NT2/D1 (cell line): ENCODE measurements around the gene HTR7.

Source experiments
- DNase-seq: peaks from one replicate; pipeline ENCODE4 v3.0.0-alpha.2; 2011; ENCODE audit warnings: low read depth, low spot score
- H3K27me3 ChIP-seq: 2 replicates; pipeline ENCODE4 v1.6.0; 2011; ENCODE audit warnings: mild to moderate bottlenecking; ENCODE audit not compliant: insufficient read length, insufficient read depth
- H3K36me3 ChIP-seq: 2 replicates; pipeline ENCODE4 v1.6.1; 2011; ENCODE audit warnings: mild to moderate bottlenecking, low read length, mixed read lengths; ENCODE audit not compliant: insufficient read depth, insufficient read length
- H3K4me1 ChIP-seq: 2 replicates; pipeline ENCODE4 v1.5.1; 2011; ENCODE audit not compliant: insufficient read depth, insufficient read length
- H3K4me3 ChIP-seq: 2 replicates; pipeline ENCODE4 v1.5.1; 2011; ENCODE audit warnings: low read depth; ENCODE audit not compliant: insufficient read length
- H3K9ac ChIP-seq: 2 replicates; pipeline ENCODE4 v1.6.0; 2011; ENCODE audit warnings: low read depth; ENCODE audit not compliant: insufficient read length
- H3K9me3 ChIP-seq: 2 replicates; pipeline ENCODE4 v1.5.1; 2011; ENCODE audit warnings: mild to moderate bottlenecking, low read length; ENCODE audit not compliant: insufficient read depth
- SUZ12 ChIP-seq: IDR thresholded peaks from 2 replicates; pipeline ENCODE4 v1.6.1; 2011; ENCODE audit not compliant: insufficient read length, insufficient read depth; ENCODE audit errors: extremely low read depth
- YY1 ChIP-seq: IDR thresholded peaks from 2 replicates; pipeline ENCODE4 v1.6.1; 2011; ENCODE audit not compliant: insufficient read length, insufficient read depth
- ZNF274 ChIP-seq: IDR thresholded peaks from 2 replicates; pipeline ENCODE4 v1.6.1; 2011; ENCODE audit warnings: mild to moderate bottlenecking, low read depth, low read length

The HTR7 gene

GRCh38 chr10:90787393-90788198, 70.2 kb downstream of the HTR7 start:
- H3K27me3 ChIP-seq = no peaks in the 10 kb centered on the region
- no peak overlapping the region for H3K9ac ChIP-seq
- H3K9me3 ChIP-seq = no peaks in the 10 kb centered on the region
- H3K4me3 ChIP-seq = no peak overlapping the region
- H3K36me3 ChIP-seq = no peaks in the 10 kb centered on the region
- no peaks in the 10 kb centered on the region for H3K4me1 ChIP-seq
- TF ChIP-seq YY1 (no peak), ZNF274 (no peak), SUZ12 (no peak)
- no peak for DNase-seq

DNA sequence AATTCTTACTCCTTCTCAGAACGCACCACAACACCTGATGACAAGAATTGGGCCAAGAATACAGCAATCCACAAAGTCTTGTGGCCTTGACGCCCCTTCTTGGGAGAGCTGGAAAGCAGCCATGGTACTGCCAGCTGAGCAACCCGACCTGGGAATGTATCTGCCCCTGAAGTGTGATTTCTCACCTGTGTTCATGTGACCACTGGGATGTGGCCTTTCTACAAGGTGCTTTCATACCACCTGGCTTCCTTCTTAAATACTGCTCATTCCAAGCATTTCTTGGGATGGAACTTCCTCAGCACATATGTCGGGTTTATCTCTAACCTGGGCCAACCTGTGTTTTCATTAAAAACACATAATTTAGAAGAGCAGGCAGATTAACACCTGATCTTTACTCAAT, 72.1 kb downstream of the HTR7 start:
- no peak for DNase-seq
- no peak for TF ChIP-seq YY1
- TF ChIP-seq SUZ12 = no peak
- no peak for TF ChIP-seq ZNF274
- Histone ChIP-seq H3K27me3 (no peaks in the 10 kb centered on the region), H3K4me1 (no peaks in the 10 kb centered on the region), H3K36me3 (no peaks in the 10 kb centered on the region), H3K9ac (no peak overlapping the region), H3K4me3 (no peak overlapping the region), H3K9me3 (no peaks in the 10 kb centered on the region)

- H3K9ac ChIP-seq = no peak overlapping the region
- no peak overlapping the region for H3K4me3 ChIP-seq
- H3K4me1 ChIP-seq = no peaks in the 10 kb centered on the region
Measured at GRCh38 chr10:90784771-90785170, 73.1 kb downstream of the HTR7 start.

GRCh38 chr10:90780488-90780887, 77.4 kb downstream of the HTR7 start:
- H3K4me3 ChIP-seq = no peak overlapping the region
- no peaks in the 10 kb centered on the region for H3K9me3 ChIP-seq

More at GRCh38 chr10:90784771-90785170, 73.1 kb downstream of the HTR7 start:
- Histone ChIP-seq H3K27me3 (no peaks in the 10 kb centered on the region), H3K9me3 (no peaks in the 10 kb centered on the region), H3K36me3 (no peaks in the 10 kb centered on the region)
- DNase-seq = no peak
- TF ChIP-seq YY1 = no peak
- TF ChIP-seq ZNF274 = no peak
- no peak for TF ChIP-seq SUZ12

DNA sequence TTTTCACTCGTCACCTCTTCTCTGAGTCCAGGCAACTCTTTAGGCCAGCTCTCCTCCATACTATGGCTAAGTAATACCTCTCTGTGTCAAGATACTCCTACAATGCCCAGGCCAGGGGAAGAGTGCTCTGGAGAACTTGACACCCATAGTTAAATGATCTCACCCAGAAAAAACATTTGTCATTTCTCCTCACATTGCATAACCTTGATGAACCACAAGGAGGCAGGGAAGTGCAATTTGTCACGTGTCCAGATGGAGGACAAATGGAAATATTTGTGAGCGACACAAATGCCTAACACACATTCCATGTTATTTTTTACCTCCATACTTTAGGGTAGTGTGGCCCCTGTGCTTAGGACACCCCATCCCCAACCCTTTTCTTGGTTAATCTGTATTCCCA, 78.3 kb downstream of the HTR7 start:
- Histone ChIP-seq H3K9ac (no peak overlapping the region), H3K4me3 (no peak overlapping the region), H3K4me1 (no peaks in the 10 kb centered on the region), H3K9me3 (no peaks in the 10 kb centered on the region), H3K36me3 (no peaks in the 10 kb centered on the region), H3K27me3 (no peaks in the 10 kb centered on the region)
- TF ChIP-seq YY1 (no peak), ZNF274 (no peak), SUZ12 (no peak)
- no peak for DNase-seq

More at GRCh38 chr10:90780488-90780887, 77.4 kb downstream of the HTR7 start:
- DNase-seq = no peak
- Histone ChIP-seq H3K4me1 (no peaks in the 10 kb centered on the region), H3K27me3 (no peaks in the 10 kb centered on the region), H3K36me3 (no peaks in the 10 kb centered on the region), H3K9ac (no peak overlapping the region)
- no peak for TF ChIP-seq YY1
- TF ChIP-seq SUZ12 = no peak
- no peak for TF ChIP-seq ZNF274

GRCh38 chr10:90777621-90778020, 80.2 kb downstream of the HTR7 start:
- H3K9me3 ChIP-seq = no peaks in the 10 kb centered on the region
- no peaks in the 10 kb centered on the region for H3K36me3 ChIP-seq
- H3K4me1 ChIP-seq = no peaks in the 10 kb centered on the region
- TF ChIP-seq ZNF274 (no peak), YY1 (no peak), SUZ12 (no peak)
- no peaks in the 10 kb centered on the region for H3K27me3 ChIP-seq
- DNase-seq = no peak
- no peak overlapping the region for H3K9ac ChIP-seq
- H3K4me3 ChIP-seq = no peak overlapping the region

GRCh38 chr10:90775351-90776028, 82.3 kb downstream of the HTR7 start:
- Histone ChIP-seq H3K9me3 (no peaks in the 10 kb centered on the region), H3K27me3 (no peaks in the 10 kb centered on the region), H3K4me1 (no peaks in the 10 kb centered on the region), H3K4me3 (no peak overlapping the region), H3K9ac (no peak overlapping the region), H3K36me3 (no peaks in the 10 kb centered on the region)
- TF ChIP-seq ZNF274 (no peak), SUZ12 (no peak), YY1 (no peak)
- DNase-seq = no peak
